HFF-Myc (cell line): ENCODE results near the gene GOLGA2.

Experiments
- DNase-seq: peaks from one replicate; pipeline ENCODE4 v3.0.0-alpha.2; 2011; ENCODE audit warnings: low read depth; ENCODE audit errors: extremely low read depth
- H3K4me3 ChIP-seq: replicated peaks from 2 replicates; pipeline ENCODE4 v1.5.1; 2011; ENCODE audit warnings: low read depth, mild to moderate bottlenecking, control low read depth, low read length
- CTCF ChIP-seq: IDR thresholded peaks from 2 replicates; pipeline ENCODE4 v1.5.1; 2012; ENCODE audit warnings: mild to moderate bottlenecking, low read depth, low read length, control low read depth; ENCODE audit errors: missing control alignments

Gene GOLGA2

GRCh38 chr9:128304971-128305288 is 29.1 kb upstream of the GOLGA2 start:
- DNase-seq = no peak
- no peak overlapping the region for H3K4me3 ChIP-seq
- TF ChIP-seq CTCF = no peak

GRCh38 chr9:128304136-128304970 is 28.5 kb upstream of the GOLGA2 start:
- no peak overlapping the region for H3K4me3 ChIP-seq
- DNase-seq = no peak
- TF ChIP-seq CTCF = no peak

- no peak for TF ChIP-seq CTCF
- no peak for DNase-seq
- no peak overlapping the region for H3K4me3 ChIP-seq
Measured at GRCh38 chr9:128298535-128299482, 23.0 kb upstream of the GOLGA2 start.

DNA sequence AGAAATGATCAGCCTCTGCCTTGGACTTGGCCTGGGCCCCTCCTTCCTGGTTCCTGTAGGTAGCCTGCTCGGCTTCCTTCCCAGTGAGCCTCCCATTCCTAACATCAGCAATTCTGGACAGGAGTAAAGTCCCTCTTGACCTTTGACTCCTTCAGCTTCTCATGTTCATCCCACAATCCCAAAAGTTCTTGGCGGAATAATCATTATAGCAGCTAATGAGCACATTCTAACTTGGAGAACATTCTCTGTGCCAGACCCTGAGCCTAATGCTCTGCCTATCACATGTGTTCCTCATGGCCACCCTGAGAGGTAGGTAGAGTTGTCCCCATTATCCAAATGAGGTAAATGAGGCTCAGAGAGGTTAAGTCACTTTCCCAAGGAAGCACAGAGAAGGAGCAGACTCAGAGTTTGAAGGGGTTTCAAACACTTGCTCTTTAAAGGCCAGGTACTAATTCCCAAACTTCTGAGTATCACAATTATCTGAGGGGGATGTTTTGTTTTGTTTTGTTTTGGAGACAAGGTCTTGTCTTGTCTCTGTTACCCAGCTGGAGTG is 21.5 kb upstream of the GOLGA2 start:
- no peak for TF ChIP-seq CTCF
- no peak overlapping the region for H3K4me3 ChIP-seq
- DNase-seq = no peak

- TF ChIP-seq CTCF = no peak
- no peak overlapping the region for H3K4me3 ChIP-seq
- no peak for DNase-seq
Measured at GRCh38 chr9:128296340-128297220, 20.8 kb upstream of the GOLGA2 start.

DNA sequence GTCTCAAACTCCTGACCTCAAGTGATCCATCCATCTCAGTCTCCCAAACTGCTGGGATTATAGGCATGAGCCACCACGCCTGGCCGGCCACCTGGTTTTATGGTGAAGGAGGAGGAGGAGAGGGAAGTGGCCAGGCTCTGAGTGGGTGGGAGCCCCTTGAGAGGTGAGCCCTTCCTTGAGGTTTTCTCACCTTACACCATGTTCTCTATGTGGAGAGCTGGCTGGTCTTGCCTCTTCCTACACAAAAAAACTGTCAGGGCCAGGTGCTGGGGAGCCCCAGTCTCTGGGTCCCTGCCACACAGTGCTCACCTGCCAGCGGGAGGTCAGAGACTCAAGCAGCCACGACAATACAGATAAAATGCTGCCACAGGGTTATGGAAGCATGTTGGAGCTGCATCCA is 18.3 kb upstream of the GOLGA2 start:
- no peak for DNase-seq
- TF ChIP-seq CTCF = no peak
- H3K4me3 ChIP-seq = no peak overlapping the region
